Measurements from ENCODE around the gene PXDN.

GRCh38 chr2:1674766-1675397 lies 69.4 kb downstream of the PXDN start:
- no peak for TF ChIP-seq CTCF (IDR thresholded peaks at IDR 0.05; ENCODE audit: extremely low read depth in 1 of 2, insufficient read depth in 1 of 2, low read depth in 1 of 2, low read length in 2 of 2)
- TF ChIP-seq MAX (IDR thresholded peaks at IDR 0.05; ENCODE audit: insufficient read depth, insufficient read length) = no peak
- TF ChIP-seq JUN (IDR thresholded peaks at IDR 0.05; ENCODE audit: borderline replicate concordance, insufficient read depth, insufficient read length, low read depth) = no peak
- TF ChIP-seq EZH2 (IDR thresholded peaks at IDR 0.05; ENCODE audit: borderline replicate concordance, low read depth, low read length, severe bottlenecking) = no peak
- no peak for TF ChIP-seq POLR2A (IDR thresholded peaks at IDR 0.05; ENCODE audit: low read depth, low read length)
- TF ChIP-seq POLR2AphosphoS5 (IDR thresholded peaks at IDR 0.05; ENCODE audit: insufficient read depth, low read depth, low read length) = no peak
